ENCODE data around the gene KDM2A. TPM values are rescaled to one million over a fixed set of nuclear protein-coding genes. Genes with fewer than 3 reads are reported as not detected.

KDM2A gene
- total RNA-seq, 1 experiment from 2014 or later: 122 TPM

GRCh38 chr11:67160045-67160444, 41.0 kb downstream of the KDM2A start:
- no TSS peak for BruUV-seq (replicated peaks)
- Mint-ChIP-seq H3K4me1 (ENCODE audit: low read depth, unreplicated experiment) (no peaks in the 10 kb centered on the region), H3K9me3 (ENCODE audit: unreplicated experiment) (no peaks in the 10 kb centered on the region), H3K27ac (ENCODE audit: unreplicated experiment) (no peak overlapping the region), H3K36me3 (ENCODE audit: insufficient read depth, unreplicated experiment) (peaks cover 33% of the 10 kb centered on the region), H3K27me3 (ENCODE audit: insufficient read depth, unreplicated experiment) (no peaks in the 10 kb centered on the region), H3K4me3 (ENCODE audit: unreplicated experiment) (no peak overlapping the region)
- H3K9me3 ChIP-seq: no peaks in the 10 kb centered on the region
- no peaks in the 10 kb centered on the region for H3K4me1 ChIP-seq
- H3K27me3 ChIP-seq (replicated peaks; ENCODE audit: control insufficient read depth, insufficient read depth, low read length): no peaks in the 10 kb centered on the region
- no peaks in the 10 kb centered on the region for H3K36me3 ChIP-seq (ENCODE audit: control insufficient read depth, insufficient read depth, low read length)
- intact Hi-C loops (cut with micrococcal nuclease; ENCODE audit: unreplicated experiment): no loop called here
- POLR2A ChIA-PET: no interaction called here
- DNase-seq: no peak
- no peak overlapping the region for H3K4me3 ChIP-seq (ENCODE audit: low read depth, low read length)
- CTCF ChIA-PET: interaction anchor here (0.5 to 1.0 kb wide), 3 partner anchors 42 to 338 kb away, joined by 3 to 4 read pairs (median 3); partner anchors contain the start of gene KDM2A
- TF ChIP-seq, protein P1, sequence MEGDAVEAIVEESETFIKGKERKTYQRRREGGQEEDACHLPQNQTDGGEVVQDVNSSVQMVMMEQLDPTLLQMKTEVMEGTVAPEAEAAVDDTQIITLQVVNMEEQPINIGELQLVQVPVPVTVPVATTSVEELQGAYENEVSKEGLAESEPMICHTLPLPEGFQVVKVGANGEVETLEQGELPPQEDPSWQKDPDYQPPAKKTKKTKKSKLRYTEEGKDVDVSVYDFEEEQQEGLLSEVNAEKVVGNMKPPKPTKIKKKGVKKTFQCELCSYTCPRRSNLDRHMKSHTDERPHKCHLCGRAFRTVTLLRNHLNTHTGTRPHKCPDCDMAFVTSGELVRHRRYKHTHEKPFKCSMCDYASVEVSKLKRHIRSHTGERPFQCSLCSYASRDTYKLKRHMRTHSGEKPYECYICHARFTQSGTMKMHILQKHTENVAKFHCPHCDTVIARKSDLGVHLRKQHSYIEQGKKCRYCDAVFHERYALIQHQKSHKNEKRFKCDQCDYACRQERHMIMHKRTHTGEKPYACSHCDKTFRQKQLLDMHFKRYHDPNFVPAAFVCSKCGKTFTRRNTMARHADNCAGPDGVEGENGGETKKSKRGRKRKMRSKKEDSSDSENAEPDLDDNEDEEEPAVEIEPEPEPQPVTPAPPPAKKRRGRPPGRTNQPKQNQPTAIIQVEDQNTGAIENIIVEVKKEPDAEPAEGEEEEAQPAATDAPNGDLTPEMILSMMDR (IDR thresholded peaks at IDR 0.05; ENCODE audit: insufficient read depth in 1 of 2, low read depth in 1 of 2, low read length in 1 of 2, severe bottlenecking in 1 of 2, unreplicated experiment in 1 of 2): no peak

- intact Hi-C loops (cut with micrococcal nuclease; ENCODE audit: unreplicated experiment): no loop called here
- Histone ChIP-seq H3K4me3 (ENCODE audit: low read depth, low read length) (no peak overlapping the region), H3K27me3 (replicated peaks; ENCODE audit: control insufficient read depth, insufficient read depth, low read length) (no peaks in the 10 kb centered on the region), H3K9me3 (no peaks in the 10 kb centered on the region), H3K4me1 (no peaks in the 10 kb centered on the region), H3K36me3 (ENCODE audit: control insufficient read depth, insufficient read depth, low read length) (no peaks in the 10 kb centered on the region)
- Mint-ChIP-seq H3K27ac (ENCODE audit: unreplicated experiment) (no peak overlapping the region), H3K36me3 (ENCODE audit: insufficient read depth, unreplicated experiment) (peaks cover 33% of the 10 kb centered on the region), H3K4me1 (ENCODE audit: low read depth, unreplicated experiment) (no peaks in the 10 kb centered on the region), H3K27me3 (ENCODE audit: insufficient read depth, unreplicated experiment) (no peaks in the 10 kb centered on the region), H3K9me3 (ENCODE audit: unreplicated experiment) (no peaks in the 10 kb centered on the region), H3K4me3 (ENCODE audit: unreplicated experiment) (no peak overlapping the region)
- CTCF ChIA-PET: interaction anchor here (0.6 to 1.0 kb wide), 3 partner anchors 43 to 304 kb away, joined by 4 to 17 read pairs (median 4); partner anchors contain the start of gene KDM2A
- TF ChIP-seq, protein P1 (IDR thresholded peaks at IDR 0.05; ENCODE audit: insufficient read depth in 1 of 2, low read depth in 1 of 2, low read length in 1 of 2, severe bottlenecking in 1 of 2, unreplicated experiment in 1 of 2): peak in 1 of 2 experiments; percentile 20
- POLR2A ChIA-PET: no interaction called here
- no TSS peak for BruUV-seq (replicated peaks)
- peak in 1 of 2 experiments; percentile 23 for DNase-seq
Observed at GRCh38 chr11:67160872-67161783, 42.1 kb downstream of the KDM2A start.

GRCh38 chr11:67163006-67163405, 43.9 kb downstream of the KDM2A start:
- ChIA-PET CTCF (no interaction called here), POLR2A (no interaction called here)
- intact Hi-C loops (cut with micrococcal nuclease; ENCODE audit: unreplicated experiment): no loop called here
- Mint-ChIP-seq H3K27ac (ENCODE audit: unreplicated experiment) (no peak overlapping the region), H3K4me3 (ENCODE audit: unreplicated experiment) (no peak overlapping the region), H3K4me1 (ENCODE audit: low read depth, unreplicated experiment) (no peaks in the 10 kb centered on the region), H3K9me3 (ENCODE audit: unreplicated experiment) (no peaks in the 10 kb centered on the region), H3K36me3 (ENCODE audit: insufficient read depth, unreplicated experiment) (peaks cover 23% of the 10 kb centered on the region), H3K27me3 (ENCODE audit: insufficient read depth, unreplicated experiment) (no peaks in the 10 kb centered on the region)
- no peaks in the 10 kb centered on the region for H3K36me3 ChIP-seq (ENCODE audit: control insufficient read depth, insufficient read depth, low read length)
- no peaks in the 10 kb centered on the region for H3K9me3 ChIP-seq
- H3K4me1 ChIP-seq: no peaks in the 10 kb centered on the region
- no peak overlapping the region for H3K4me3 ChIP-seq (ENCODE audit: low read depth, low read length)
- no peaks in the 10 kb centered on the region for H3K27me3 ChIP-seq (replicated peaks; ENCODE audit: control insufficient read depth, insufficient read depth, low read length)
- TF ChIP-seq, protein P1 (IDR thresholded peaks at IDR 0.05; ENCODE audit: insufficient read depth in 1 of 2, low read depth in 1 of 2, low read length in 1 of 2, severe bottlenecking in 1 of 2, unreplicated experiment in 1 of 2): no peak
- DNase-seq: no peak
- no TSS peak for BruUV-seq (replicated peaks)
